AG10803 (cell line): ENCODE results near the gene AP2A2.

Experiments
- DNase-seq: peaks from one replicate; pipeline ENCODE4 v3.0.0; 2010; ENCODE audit warnings: low read depth
- H3K4me3 ChIP-seq: 2 replicates; pipeline ENCODE4 v1.5.1; 2011; ENCODE audit warnings: mild to moderate bottlenecking, low read length, control low read depth
- CTCF ChIP-seq: conservative IDR thresholded peaks from 2 replicates; pipeline ENCODE4 v1.5.1; 2011; ENCODE audit warnings: mild to moderate bottlenecking, low read length, control low read depth, inconsistent platforms

Gene AP2A2

GRCh38 chr11:1040428-1041148 lies 114.9 kb downstream of the AP2A2 start:
- DNase-seq, result no peak
- H3K4me3 ChIP-seq, result no peak overlapping the region
- TF ChIP-seq CTCF, result no peak

GRCh38 chr11:1041149-1041467 lies 115.4 kb downstream of the AP2A2 start:
- no peak for TF ChIP-seq CTCF
- DNase-seq, result no peak

GRCh38 chr11:1041471-1041870 lies 115.8 kb downstream of the AP2A2 start:
- no peak for DNase-seq
- no peak for TF ChIP-seq CTCF
- no peak overlapping the region for H3K4me3 ChIP-seq

More at GRCh38 chr11:1041149-1041467, 115.4 kb downstream of the AP2A2 start:
- no peak overlapping the region for H3K4me3 ChIP-seq

- no peak for TF ChIP-seq CTCF
- DNase-seq, result no peak
- no peak overlapping the region for H3K4me3 ChIP-seq
Observed at GRCh38 chr11:1041936-1042608, 116.4 kb downstream of the AP2A2 start.

- no peak overlapping the region for H3K4me3 ChIP-seq
- DNase-seq, result no peak
- no peak for TF ChIP-seq CTCF
Observed at GRCh38 chr11:1042626-1043562, 117.2 kb downstream of the AP2A2 start.

- H3K4me3 ChIP-seq, result no peak overlapping the region
- no peak for DNase-seq
- no peak for TF ChIP-seq CTCF
Observed at GRCh38 chr11:1043563-1044096, 118.0 kb downstream of the AP2A2 start.
